ENCODE data around the gene ZNF319. TPM values are rescaled to one million over a fixed set of nuclear protein-coding genes. Genes with fewer than 3 reads are reported as not detected.
A peak's percentile ranks its signal among the peaks of the same experiment; 100 is the strongest.

ZNF319 gene
- total and polyA plus RNA-seq, 2 of the 13 experiments (the other 11 are each of a cell fraction or from before 2014, with no cell fraction given): 2.4 to 3.6 TPM

- no peak for TF ChIP-seq ZBTB8A (CRISPR knock-in tag; IDR thresholded peaks at IDR 0.05; ENCODE audit: borderline replicate concordance, low read depth)
- peak; percentile 45; the same call in 1 of the 2 replicates for TF ChIP-seq BCL3 (CRISPR knock-in tag; IDR thresholded peaks at IDR 0.05)
- TF ChIP-seq RNF219 (CRISPR knock-in tag; IDR thresholded peaks at IDR 0.05): no peak
- TF ChIP-seq ZBTB20 (CRISPR knock-in tag; IDR thresholded peaks at IDR 0.05; ENCODE audit: borderline replicate concordance, low read depth): no peak
- 0 out of 2 replicates have a peak, but pooled peaks have one; percentile 2 for TF ChIP-seq ATF3 (CRISPR knock-in tag; IDR thresholded peaks at IDR 0.05)
- 0 out of 2 replicates have a peak, but pooled peaks have one; percentile 28 for TF ChIP-seq STAT6 (CRISPR knock-in tag; IDR thresholded peaks at IDR 0.05; ENCODE audit: borderline replicate concordance)
- TF ChIP-seq TAF15 (IDR thresholded peaks at IDR 0.05; ENCODE audit: low read depth, low read length, poor library complexity, severe bottlenecking): peak; percentile 8
- TF ChIP-seq KAT8 (CRISPR knock-in tag; IDR thresholded peaks at IDR 0.05): 0 out of 2 replicates have a peak, but pooled peaks have one; percentile 17
- 0 out of 2 replicates have a peak, but pooled peaks have one; percentile 24 for TF ChIP-seq TERF1 (CRISPR knock-in tag; IDR thresholded peaks at IDR 0.05)
- TF ChIP-seq ZNF713 (CRISPR knock-in tag; IDR thresholded peaks at IDR 0.05): no peak
- no peak; the same call in 1 of the 2 replicates for TF ChIP-seq PHF21A (CRISPR knock-in tag; IDR thresholded peaks at IDR 0.05)
- 0 out of 2 replicates have a peak, but pooled peaks have one; percentile 15 for TF ChIP-seq HNF4A (CRISPR knock-in tag; IDR thresholded peaks at IDR 0.05)
- TF ChIP-seq KDM2A (CRISPR knock-in tag; IDR thresholded peaks at IDR 0.05; ENCODE audit: borderline replicate concordance, low read depth): peak; percentile 56; the same call in 1 of the 2 replicates
- 0 out of 2 replicates have a peak, but pooled peaks have one; percentile 8 for TF ChIP-seq ZNF703 (CRISPR knock-in tag; IDR thresholded peaks at IDR 0.05; ENCODE audit: borderline replicate concordance)
- TF ChIP-seq ZNF18 (CRISPR knock-in tag; IDR thresholded peaks at IDR 0.05; ENCODE audit: insufficient replicate concordance): peak; percentile 49
- 0 out of 2 replicates have a peak, but pooled peaks have one; percentile 18 for TF ChIP-seq ZNF33B (CRISPR knock-in tag; IDR thresholded peaks at IDR 0.05)
- TF ChIP-seq ZNF274 (CRISPR knock-in tag; IDR thresholded peaks at IDR 0.05): peak; percentile 79; the same call in 1 of the 2 replicates
- TF ChIP-seq LCORL (IDR thresholded peaks at IDR 0.05): no peak
- TF ChIP-seq LCORL (CRISPR knock-in tag; IDR thresholded peaks at IDR 0.05): peak; percentile 38
- TF ChIP-seq ZNF773 (CRISPR knock-in tag; IDR thresholded peaks at IDR 0.05; ENCODE audit: borderline replicate concordance): 0 out of 2 replicates have a peak, but pooled peaks have one; percentile 32
Observed at GRCh38 chr16:58026705-58027160, 26.3 kb upstream of the ZNF319 start (continued).
